ENCODE results near the gene ATP2A2. TPM values are rescaled to one million over a fixed set of nuclear protein-coding genes. Genes with fewer than 3 reads are reported as not detected.
A peak's percentile ranks its signal among the peaks of the same experiment; 100 is the strongest.

ATP2A2 gene
- polyA plus RNA-seq, 1 donor (not counting 4 experiments of a cell fraction or from before 2014, with no cell fraction given): 127 TPM

DNA sequence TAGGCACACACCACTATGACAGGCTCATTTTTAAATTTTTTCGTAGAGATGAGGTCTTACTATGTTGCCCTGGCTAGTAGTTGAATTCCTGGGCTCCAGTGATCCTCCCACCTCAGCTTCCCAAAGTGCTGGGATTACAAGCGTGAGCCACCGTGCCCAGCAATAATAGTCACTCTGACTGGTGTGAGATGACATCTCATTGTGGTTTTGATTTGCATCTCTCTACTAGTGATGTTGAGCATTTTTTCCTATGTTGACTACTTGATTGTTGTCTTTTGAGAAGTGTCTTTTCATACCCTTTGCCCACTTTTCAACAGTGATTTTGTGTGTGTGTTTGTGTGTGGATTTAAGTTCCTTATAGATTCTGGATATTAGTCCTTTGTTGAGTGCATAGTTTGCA is 26.3 kb downstream of the ATP2A2 start:
- Histone ChIP-seq H3K27me3 (ENCODE audit: control insufficient read depth, extremely low read depth, insufficient read depth, low read length) (no peaks in the 10 kb centered on the region), H3K27ac (ENCODE audit: control insufficient read depth, insufficient read depth, low read length) (peak overlapping the region; percentile 71), H3K9ac (ENCODE audit: control insufficient read depth, extremely low read depth, insufficient read depth, low read length) (peak overlapping the region; percentile 8), H3K9me1 (ENCODE audit: control insufficient read depth, extremely low read depth, insufficient read depth, low read length) (peaks cover 3% of the 10 kb centered on the region), H2AFZ (ENCODE audit: control insufficient read depth, low read length) (no peak overlapping the region), H3K4me3 (ENCODE audit: control insufficient read depth in 2 of 3, extremely low read depth in 1 of 3, insufficient read depth in 2 of 3, low read depth in 1 of 3, low read length in 3 of 3) (no peak overlapping the region), H4K20me1 (ENCODE audit: control insufficient read depth, extremely low read depth, insufficient read depth, low read length) (no peaks in the 10 kb centered on the region), H3K36me3 (ENCODE audit: control insufficient read depth in 2 of 2, extremely low read depth in 1 of 2, insufficient read depth in 2 of 2, low read length in 2 of 2) (peaks cover 15 to 36% of the 10 kb centered on the region in 2 experiments), H3K4me2 (ENCODE audit: control insufficient read depth, extremely low read depth, insufficient read depth, low read depth, low read length) (peak overlapping the region; percentile 13), H3K79me2 (ENCODE audit: control insufficient read depth, insufficient read depth, low read length) (peaks cover 85% of the 10 kb centered on the region), H3K4me1 (ENCODE audit: control insufficient read depth, extremely low read depth, insufficient read depth, low read length) (peaks cover 56% of the 10 kb centered on the region), H3K9me3 (ENCODE audit: control insufficient read depth, low read depth, low read length) (no peaks in the 10 kb centered on the region)
- dilution Hi-C loops (cut with MboI; ENCODE audit: extremely low pct_ligation_motif_present, low sequenced_read_pairs): no loop called here
- FAIRE-seq (peak; percentile 76), DNase-seq (ENCODE audit: low read depth, low spot score) (no peak)
- TF ChIP-seq CTCF (optimal IDR thresholded peaks at IDR 0.05 in 1 of 3, IDR thresholded peaks at IDR 0.05 in 1 of 3, conservative IDR thresholded peaks at IDR 0.05 in 1 of 3; ENCODE audit: extremely low read depth in 1 of 3, insufficient read depth in 2 of 3, low read length in 3 of 3): no peak
- TF ChIP-seq EZH2 (IDR thresholded peaks at IDR 0.05; ENCODE audit: low read length): no peak

GRCh38 chr12:110310763-110311162 is 29.7 kb downstream of the ATP2A2 start:
- FAIRE-seq (no peak), DNase-seq (ENCODE audit: low read depth, low spot score) (no peak)
- peaks cover 12 to 21% of the 10 kb centered on the region in 2 experiments for H3K36me3 ChIP-seq (ENCODE audit: control insufficient read depth in 2 of 2, extremely low read depth in 1 of 2, insufficient read depth in 2 of 2, low read length in 2 of 2)
- H3K4me2 ChIP-seq (ENCODE audit: control insufficient read depth, extremely low read depth, insufficient read depth, low read depth, low read length): no peak overlapping the region
- no peaks in the 10 kb centered on the region for H3K9me3 ChIP-seq (ENCODE audit: control insufficient read depth, low read depth, low read length)
- peaks cover 92% of the 10 kb centered on the region for H3K79me2 ChIP-seq (ENCODE audit: control insufficient read depth, insufficient read depth, low read length)
- H4K20me1 ChIP-seq (ENCODE audit: control insufficient read depth, extremely low read depth, insufficient read depth, low read length): peaks cover 3% of the 10 kb centered on the region
- H3K27ac ChIP-seq (ENCODE audit: control insufficient read depth, insufficient read depth, low read length): no peak overlapping the region
- H3K9ac ChIP-seq (ENCODE audit: control insufficient read depth, extremely low read depth, insufficient read depth, low read length): no peak overlapping the region
- no peaks in the 10 kb centered on the region for H3K27me3 ChIP-seq (ENCODE audit: control insufficient read depth, extremely low read depth, insufficient read depth, low read length)
- no peak overlapping the region for H3K4me3 ChIP-seq (ENCODE audit: control insufficient read depth in 2 of 3, extremely low read depth in 1 of 3, insufficient read depth in 2 of 3, low read depth in 1 of 3, low read length in 3 of 3)
- peaks cover 3% of the 10 kb centered on the region for H3K9me1 ChIP-seq (ENCODE audit: control insufficient read depth, extremely low read depth, insufficient read depth, low read length)
- TF ChIP-seq CTCF (optimal IDR thresholded peaks at IDR 0.05 in 1 of 3, IDR thresholded peaks at IDR 0.05 in 1 of 3, conservative IDR thresholded peaks at IDR 0.05 in 1 of 3; ENCODE audit: extremely low read depth in 1 of 3, insufficient read depth in 2 of 3, low read length in 3 of 3): no peak
- no peak for TF ChIP-seq EZH2 (IDR thresholded peaks at IDR 0.05; ENCODE audit: low read length)
- no peak overlapping the region for H2AFZ ChIP-seq (ENCODE audit: control insufficient read depth, low read length)
- dilution Hi-C loops (cut with MboI; ENCODE audit: extremely low pct_ligation_motif_present, low sequenced_read_pairs): no loop called here
- H3K4me1 ChIP-seq (ENCODE audit: control insufficient read depth, extremely low read depth, insufficient read depth, low read length): peaks cover 52% of the 10 kb centered on the region
